SK-N-MC (cell line): ENCODE results near the gene CNTNAP4.

Experiments used
- EZH2 ChIP-seq: fragments of 200-600 bp; sonication (generic); IDR thresholded peaks from one replicate; pipeline ENCODE4 v1.6.1; 2017; ENCODE audit warnings: antibody characterized with exemption
- POLR2AphosphoS5 ChIP-seq: IDR thresholded peaks from 2 replicates; pipeline ENCODE4 v1.6.1; 2012; ENCODE audit warnings: mild to moderate bottlenecking, low read depth, low read length, borderline replicate concordance

DNA sequence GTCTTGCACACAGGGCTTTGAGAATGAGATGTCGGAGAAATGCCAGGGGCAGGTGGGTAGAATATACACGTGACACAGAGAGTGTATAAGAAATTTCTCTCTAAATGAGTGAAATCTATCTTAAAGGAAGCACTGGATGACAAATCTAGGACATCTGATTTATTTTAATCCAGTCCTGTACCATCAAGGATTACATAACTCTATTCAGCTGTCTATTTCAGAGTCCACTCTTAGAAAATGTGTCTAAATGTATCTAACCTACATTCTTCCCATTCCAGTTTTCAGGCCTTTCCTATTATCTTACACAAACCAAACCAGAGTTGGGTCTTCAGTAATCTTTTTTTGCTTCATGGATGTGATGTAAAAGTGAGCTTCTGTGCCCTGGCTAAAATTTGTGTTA, 181.9 kb downstream of the CNTNAP4 start:
- TF ChIP-seq POLR2AphosphoS5, result no peak
- TF ChIP-seq EZH2, result no peak
